B cell (primary cell): ENCODE measurements around the gene MRTFB. TPM values are rescaled to one million over a fixed set of nuclear protein-coding genes. Genes with fewer than 3 reads are reported as not detected.

Experiments
- ATAC-seq: fragments of 200-7000 bp; cut with Tn5 transposase; one replicate; pipeline ENCODE4 v1.10.0; 2021; ENCODE audit warnings: low read depth, mild to moderate bottlenecking, moderate number of reproducible peaks, moderate library complexity
- CTCF ChIA-PET: fragments of 350-600 bp; sonication (Branson Sonifier 250); formaldehyde crosslinking; loops from one replicate; lab custom pipeline; 2021; ENCODE audit warnings: antibody characterized with exemption, inconsistent platforms; lab: Charles Lee
- POLR2A ChIA-PET: fragments of 350-600 bp; sonication (Branson Sonifier 250); formaldehyde crosslinking; loops from one replicate; lab custom pipeline; 2021; ENCODE audit warnings: antibody characterized with exemption; lab: Charles Lee
- DNase-seq: peaks from one replicate; pipeline ENCODE4 v3.0.0; 2013
- H2AFZ ChIP-seq: 2 replicates; pipeline ENCODE4 v1.6.1; 2012; ENCODE audit warnings: mild to moderate bottlenecking, low read depth, low read length; ENCODE audit not compliant: insufficient read depth, poor library complexity, severe bottlenecking
- H3K27ac ChIP-seq, 2 donors: 1 replicate in 1 of 2; 2 replicates in 1 of 2; pipeline ENCODE4 v1.5.1; 2012 to 2013; ENCODE audit warnings: low read length in 2 of 2, mild to moderate bottlenecking in 2 of 2, moderate library complexity in 1 of 2
- H3K27me3 ChIP-seq, 4 experiments: fragments of 200-600 bp in 1 of 4; sonication (generic) in 1 of 4; replicated peaks in 1 of 4; 1 replicate in 2 of 4; 2 replicates in 2 of 4; pipeline versions ENCODE4 v1.6.1 to v1.7.0; 2013 to 2016; ENCODE audit warnings: low read length in 3 of 4, mild to moderate bottlenecking in 2 of 4, mixed read lengths in 1 of 4, moderate library complexity in 1 of 4; ENCODE audit not compliant: insufficient read depth in 4 of 4, control insufficient read depth in 3 of 4; ENCODE audit errors: control extremely low read depth in 1 of 4
- H3K36me3 ChIP-seq, 2 experiments: replicated peaks in 1 of 2; 1 replicate in 1 of 2; 2 replicates in 1 of 2; pipeline versions ENCODE4 v1.6.1 to v1.7.1; 2013; ENCODE audit warnings: low read length in 1 of 2; ENCODE audit not compliant: insufficient read depth in 2 of 2, control insufficient read depth in 1 of 2; ENCODE audit errors: control extremely low read depth in 1 of 2, extremely low read depth in 1 of 2
- H3K4me1 ChIP-seq, 2 donors: fragments of 200-600 bp in 1 of 2; sonication (generic) in 1 of 2; 1 replicate in 1 of 2; 2 replicates in 1 of 2; pipeline versions ENCODE4 v1.5.1 to v1.6.1; 2013 to 2017; ENCODE audit warnings: low read length in 2 of 2; ENCODE audit not compliant: control insufficient read depth in 2 of 2, insufficient read depth in 2 of 2
- H3K4me2 ChIP-seq: replicated peaks from 2 replicates; pipeline ENCODE3; 2012; ENCODE audit warnings: mild to moderate bottlenecking, low read depth, low read length; ENCODE audit not compliant: poor library complexity, severe bottlenecking
- H3K4me3 ChIP-seq, 5 experiments: fragments of 200-600 bp in 1 of 5; sonication (generic) in 1 of 5; 1 replicate in 3 of 5; 2 replicates in 2 of 5; pipeline versions ENCODE4 v1.5.1 to v1.7.0; 2011 to 2016; ENCODE audit warnings: low read length in 4 of 5, mild to moderate bottlenecking in 4 of 5, low read depth in 2 of 5, control low read depth in 1 of 5, moderate library complexity in 1 of 5; ENCODE audit not compliant: insufficient read depth in 1 of 5; ENCODE audit errors: control extremely low read depth in 1 of 5, extremely low read depth in 1 of 5
- H3K79me2 ChIP-seq: fragments of 200-600 bp; sonication (generic); one replicate; pipeline ENCODE4 v1.6.0; 2016; ENCODE audit warnings: low read length; ENCODE audit not compliant: control insufficient read depth, insufficient read depth
- H3K9ac ChIP-seq: fragments of 200-600 bp; sonication (generic); 2 replicates; pipeline ENCODE4 v1.6.1; 2017; ENCODE audit warnings: mild to moderate bottlenecking, low read length, moderate library complexity
- H3K9me3 ChIP-seq, 3 donors: one replicate each; pipeline versions ENCODE4 v1.6.1 to v1.7.1; 2013; ENCODE audit warnings: low read length in 2 of 3; ENCODE audit not compliant: control insufficient read depth in 2 of 3, insufficient read depth in 1 of 3; ENCODE audit errors: control extremely low read depth in 1 of 3
- H4K20me1 ChIP-seq: 2 replicates; pipeline ENCODE4 v1.6.0; 2012; ENCODE audit warnings: mild to moderate bottlenecking, low read length; ENCODE audit not compliant: insufficient read depth, control insufficient read depth, poor library complexity, severe bottlenecking
- H3K27ac Mint-ChIP-seq: one replicate; pipeline ENCODE4 v1.8.0; 2021; ENCODE audit warnings: mixed read lengths
- H3K27me3 Mint-ChIP-seq: one replicate; pipeline ENCODE4 v1.8.0; 2021; ENCODE audit warnings: mixed read lengths
- H3K4me1 Mint-ChIP-seq: one replicate; pipeline ENCODE4 v1.8.0; 2021; ENCODE audit warnings: mixed read lengths
- H3K4me3 Mint-ChIP-seq: one replicate; pipeline ENCODE4 v1.8.0; 2021; ENCODE audit warnings: mixed read lengths
- H3K9me3 Mint-ChIP-seq: one replicate; pipeline ENCODE4 v1.8.0; 2022; ENCODE audit warnings: mixed read lengths; ENCODE audit not compliant: insufficient read depth
- EZH2 ChIP-seq: IDR thresholded peaks from 2 replicates; pipeline ENCODE4 v1.6.1; 2012; ENCODE audit warnings: borderline replicate concordance, low read depth, mild to moderate bottlenecking, moderate library complexity, low read length; ENCODE audit not compliant: insufficient read depth, poor library complexity, severe bottlenecking
- WGBS: methylation state at CpG from one replicate; pipeline ENCODE4 v1.1.5; 2013; ENCODE audit warnings: missing lambda C conversion rate; ENCODE audit not compliant: insufficient coverage; 5-methylcytosine and 5-hydroxymethylcytosine counted together
- intact Hi-C: fragments of 100-400 bp; cut with micrococcal nuclease; formaldehyde crosslinking; loops from one replicate; pipeline ENCODE4 v1.10.0; 2022
- polyA plus RNA-seq: library from polyadenylated mRNA; depleted of rRNA; stranded (reverse); fragments of >200 nt; gene quantifications from 2 replicates; pipeline ENCODE4 v1.2.3, GENCODE V29; 2012
- total RNA-seq, 2 donors: library from RNA; stranded (reverse); fragments of 120-200 nt in 1 of 2; gene quantifications; 1 replicate in 1 of 2; 2 replicates in 1 of 2; pipeline versions ENCODE4 v1.2.3 to v1.2.4, GENCODE V29; 2013 to 2022
- TF ChIP-seq, protein P1 (sequence below): fragments of 200-600 bp; IDR thresholded peaks from one replicate; pipeline ENCODE4 v1.8.0; 2022; ENCODE audit warnings: antibody characterized with exemption, mild to moderate bottlenecking

The MRTFB gene
- total and polyA plus RNA-seq, 2 donors (not counting 1 experiment from before 2014, with no cell fraction given) = 6.6 to 39.5 TPM

- Mint-ChIP-seq H3K9me3 (no peaks in the 10 kb centered on the region), H3K4me1 (peaks cover 12% of the 10 kb centered on the region), H3K27me3 (peaks cover 7% of the 10 kb centered on the region), H3K4me3 (peak overlapping the region; percentile 94), H3K27ac (peak overlapping the region; percentile 88)
- ATAC-seq = no peak
- Histone ChIP-seq H3K4me2 (peak overlapping the region; percentile 84), H3K27ac (peak overlapping the region in 1 of 2 donors; percentile 74), H3K4me3 (peak overlapping the region; percentile 6 to 76 (median 67)), H3K36me3 (no peaks in the 10 kb centered on the region), H3K9me3 (no peaks in the 10 kb centered on the region), H3K9ac (peak overlapping the region; percentile 88), H4K20me1 (no peaks in the 10 kb centered on the region), H3K79me2 (peaks cover 14% of the 10 kb centered on the region), H3K27me3 (peaks cover 0 to 7% (median 0%) of the 10 kb centered on the region in 4 experiments), H3K4me1 (peaks cover 11 to 12% of the 10 kb centered on the region in 2 donors), H2AFZ (peak overlapping the region; percentile 92)
- TF ChIP-seq, protein P1, sequence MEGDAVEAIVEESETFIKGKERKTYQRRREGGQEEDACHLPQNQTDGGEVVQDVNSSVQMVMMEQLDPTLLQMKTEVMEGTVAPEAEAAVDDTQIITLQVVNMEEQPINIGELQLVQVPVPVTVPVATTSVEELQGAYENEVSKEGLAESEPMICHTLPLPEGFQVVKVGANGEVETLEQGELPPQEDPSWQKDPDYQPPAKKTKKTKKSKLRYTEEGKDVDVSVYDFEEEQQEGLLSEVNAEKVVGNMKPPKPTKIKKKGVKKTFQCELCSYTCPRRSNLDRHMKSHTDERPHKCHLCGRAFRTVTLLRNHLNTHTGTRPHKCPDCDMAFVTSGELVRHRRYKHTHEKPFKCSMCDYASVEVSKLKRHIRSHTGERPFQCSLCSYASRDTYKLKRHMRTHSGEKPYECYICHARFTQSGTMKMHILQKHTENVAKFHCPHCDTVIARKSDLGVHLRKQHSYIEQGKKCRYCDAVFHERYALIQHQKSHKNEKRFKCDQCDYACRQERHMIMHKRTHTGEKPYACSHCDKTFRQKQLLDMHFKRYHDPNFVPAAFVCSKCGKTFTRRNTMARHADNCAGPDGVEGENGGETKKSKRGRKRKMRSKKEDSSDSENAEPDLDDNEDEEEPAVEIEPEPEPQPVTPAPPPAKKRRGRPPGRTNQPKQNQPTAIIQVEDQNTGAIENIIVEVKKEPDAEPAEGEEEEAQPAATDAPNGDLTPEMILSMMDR = no peak
- no peak for TF ChIP-seq EZH2
- WGBS = 100% methylated on average over 3 of the region's 4 CpGs
- no peak for DNase-seq
- ChIA-PET CTCF (interaction anchor here (1.0 kb wide), 1 partner anchor 147 kb away, joined by 5 read pairs; no protein-coding TSS in a partner anchor), POLR2A (no interaction called here)
- intact Hi-C loops = loop anchor here (2.0 kb wide), 1 partner anchor 214 kb away; no protein-coding TSS in a partner anchor
These were observed 603 bp upstream of the MRTFB start for GRCh38 chr16:14070555-14070876.

DNA sequence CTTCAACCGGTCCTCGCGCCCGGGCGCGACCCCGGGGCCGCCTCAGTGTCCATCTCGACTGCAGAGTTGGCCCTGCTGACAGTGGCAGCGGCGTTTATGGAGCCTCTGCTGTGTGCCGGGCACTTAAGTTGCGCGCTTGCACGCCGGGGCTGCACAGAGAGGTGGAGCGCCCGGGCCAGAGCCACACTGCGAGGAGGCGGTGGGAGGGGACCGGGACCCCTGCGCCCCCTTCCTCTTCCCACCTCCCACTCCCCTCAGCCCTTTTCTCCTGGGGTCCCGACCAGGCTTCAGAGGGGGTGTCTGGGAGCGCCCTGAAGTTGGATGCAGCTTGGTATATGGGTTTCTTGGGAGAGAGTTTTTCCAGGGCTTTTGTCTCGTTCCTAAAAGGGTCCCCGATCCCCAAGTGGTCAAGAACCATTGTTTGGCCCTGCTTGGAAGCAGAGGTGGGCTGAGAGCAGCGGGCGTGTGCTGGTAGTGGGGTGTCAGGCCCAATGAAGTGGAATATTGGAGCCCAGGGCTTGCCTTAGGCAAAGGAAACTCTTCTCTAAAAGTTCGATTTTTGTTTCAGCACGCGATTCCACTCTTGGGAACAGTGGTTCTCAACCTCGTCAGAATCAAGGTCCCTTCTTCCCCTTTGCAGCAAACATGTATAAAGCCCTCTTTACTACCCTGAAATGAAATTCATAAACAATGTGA lies 605 bp downstream of the MRTFB start:
- ATAC-seq = no peak
- intact Hi-C loops = loop anchor here (1.0 to 2.0 kb wide), 2 partner anchors 152 to 213 kb away; no protein-coding TSS in a partner anchor
- Histone ChIP-seq H3K4me1 (peaks cover 11 to 12% of the 10 kb centered on the region in 2 donors), H3K9ac (peak overlapping the region; percentile 88), H3K9me3 (no peaks in the 10 kb centered on the region), H4K20me1 (no peaks in the 10 kb centered on the region), H2AFZ (peak overlapping the region; percentile 92), H3K36me3 (peaks cover 0 to 2% of the 10 kb centered on the region in 2 experiments), H3K79me2 (peaks cover 14% of the 10 kb centered on the region), H3K27ac (peak overlapping the region in 1 of 2 donors; percentile 74), H3K27me3 (peaks cover 0 to 7% (median 0%) of the 10 kb centered on the region in 4 experiments), H3K4me3 (peak overlapping the region in 4 of 5 experiments; percentile 67 to 76 (median 67)), H3K4me2 (peak overlapping the region; percentile 84)
- Mint-ChIP-seq H3K4me1 (peaks cover 12% of the 10 kb centered on the region), H3K27ac (peak overlapping the region; percentile 86), H3K9me3 (no peaks in the 10 kb centered on the region), H3K4me3 (peak overlapping the region; percentile 88), H3K27me3 (peaks cover 7% of the 10 kb centered on the region)
- no peak for DNase-seq
- CTCF ChIA-PET = interaction anchor here (1.6 to 1.7 kb wide), 2 partner anchors 148 to 218 kb away, joined by 3 to 6 read pairs; no protein-coding TSS in a partner anchor
- POLR2A ChIA-PET = no interaction called here
- no peak for TF ChIP-seq EZH2
- TF ChIP-seq, protein P1 = no peak
- WGBS = 2% methylated on average over 19 of the region's 32 CpGs
